Ammon's horn (tissue), 1 donor: ENCODE data around the gene IKZF1.
A peak's percentile ranks its signal among the peaks of the same experiment; 100 is the strongest.

Experiments used
- DNase-seq: peaks from one replicate; pipeline ENCODE4 v3.0.0-alpha.2; 2016; ENCODE audit warnings: low spot score

Gene IKZF1

GRCh38 chr7:50412973-50413372 lies 108.5 kb downstream of the IKZF1 start:
- no peak for DNase-seq

- no peak for DNase-seq
Measured at GRCh38 chr7:50413561-50413960, 109.0 kb downstream of the IKZF1 start.

- DNase-seq, result no peak
Measured at GRCh38 chr7:50415844-50416364, 111.4 kb downstream of the IKZF1 start.

- peak; percentile 46 for DNase-seq
Measured at GRCh38 chr7:50416527-50417182, 112.1 kb downstream of the IKZF1 start.

- DNase-seq, result peak; percentile 87
Measured at GRCh38 chr7:50418086-50418515, 113.6 kb downstream of the IKZF1 start.

GRCh38 chr7:50418526-50419290 lies 114.2 kb downstream of the IKZF1 start:
- no peak for DNase-seq

- no peak for DNase-seq
Measured at GRCh38 chr7:50421043-50421442, 116.5 kb downstream of the IKZF1 start.

GRCh38 chr7:50422858-50423257 lies 118.3 kb downstream of the IKZF1 start:
- DNase-seq, result no peak

- no peak for DNase-seq
Measured at GRCh38 chr7:50423860-50424259, 119.3 kb downstream of the IKZF1 start.

GRCh38 chr7:50425318-50425717 lies 120.8 kb downstream of the IKZF1 start:
- no peak for DNase-seq

- DNase-seq, result no peak
Measured at GRCh38 chr7:50426280-50427045, 121.9 kb downstream of the IKZF1 start.

GRCh38 chr7:50427518-50427917 lies 123.0 kb downstream of the IKZF1 start:
- DNase-seq, result no peak

- DNase-seq, result no peak
Measured at GRCh38 chr7:50428911-50429310, 124.4 kb downstream of the IKZF1 start.

GRCh38 chr7:50431316-50431715 lies 126.8 kb downstream of the IKZF1 start:
- no peak for DNase-seq

GRCh38 chr7:50431722-50432305 lies 127.3 kb downstream of the IKZF1 start:
- no peak for DNase-seq

GRCh38 chr7:50436133-50436806 lies 131.8 kb downstream of the IKZF1 start:
- no peak for DNase-seq

GRCh38 chr7:50446542-50446960 lies 142.0 kb downstream of the IKZF1 start:
- DNase-seq, result no peak

GRCh38 chr7:50448823-50449222 lies 144.3 kb downstream of the IKZF1 start:
- no peak for DNase-seq

- DNase-seq, result no peak
Measured at GRCh38 chr7:50449501-50449880, 145.0 kb downstream of the IKZF1 start.

GRCh38 chr7:50449881-50450589 lies 145.5 kb downstream of the IKZF1 start, which contains the start of gene FIGNL1:
Gene FIGNL1 (minus strand): TSS chr7:50450350. CDS start chr7:50447287, 3,063 bp downstream.
- peak; percentile 90 for DNase-seq

- peak; percentile 15 for DNase-seq
Measured at GRCh38 chr7:50450590-50451032, 146.1 kb downstream of the IKZF1 start.
